ENCODE data around the gene TUBB4A.

DNA sequence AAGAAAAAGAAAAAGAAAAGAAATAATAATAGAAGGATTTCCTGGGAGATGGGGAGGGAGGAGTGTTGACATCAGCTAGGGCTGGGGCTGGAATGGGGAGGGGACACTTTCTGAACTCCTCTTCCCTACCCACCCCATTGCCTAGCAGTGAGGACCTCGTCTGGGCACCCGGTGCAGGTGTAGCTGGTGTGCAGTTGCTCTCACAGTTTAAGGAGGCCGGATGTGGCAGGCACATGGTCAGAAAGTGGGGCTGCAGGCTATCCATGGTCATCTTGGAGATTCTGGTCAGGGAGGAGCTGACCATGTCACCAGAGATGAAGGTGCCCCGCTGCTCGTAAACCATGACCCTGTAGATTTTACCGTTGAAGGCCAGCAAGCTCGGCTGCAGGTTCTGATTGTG lies 8.5 kb upstream of the TUBB4A start:
- TF ChIP-seq, protein P1, sequence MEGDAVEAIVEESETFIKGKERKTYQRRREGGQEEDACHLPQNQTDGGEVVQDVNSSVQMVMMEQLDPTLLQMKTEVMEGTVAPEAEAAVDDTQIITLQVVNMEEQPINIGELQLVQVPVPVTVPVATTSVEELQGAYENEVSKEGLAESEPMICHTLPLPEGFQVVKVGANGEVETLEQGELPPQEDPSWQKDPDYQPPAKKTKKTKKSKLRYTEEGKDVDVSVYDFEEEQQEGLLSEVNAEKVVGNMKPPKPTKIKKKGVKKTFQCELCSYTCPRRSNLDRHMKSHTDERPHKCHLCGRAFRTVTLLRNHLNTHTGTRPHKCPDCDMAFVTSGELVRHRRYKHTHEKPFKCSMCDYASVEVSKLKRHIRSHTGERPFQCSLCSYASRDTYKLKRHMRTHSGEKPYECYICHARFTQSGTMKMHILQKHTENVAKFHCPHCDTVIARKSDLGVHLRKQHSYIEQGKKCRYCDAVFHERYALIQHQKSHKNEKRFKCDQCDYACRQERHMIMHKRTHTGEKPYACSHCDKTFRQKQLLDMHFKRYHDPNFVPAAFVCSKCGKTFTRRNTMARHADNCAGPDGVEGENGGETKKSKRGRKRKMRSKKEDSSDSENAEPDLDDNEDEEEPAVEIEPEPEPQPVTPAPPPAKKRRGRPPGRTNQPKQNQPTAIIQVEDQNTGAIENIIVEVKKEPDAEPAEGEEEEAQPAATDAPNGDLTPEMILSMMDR (IDR thresholded peaks at IDR 0.05; ENCODE audit: poor library complexity, severe bottlenecking) = no peak
- TF ChIP-seq RAD21 (conservative IDR thresholded peaks at IDR 0.05) (no peak), EP300 (conservative IDR thresholded peaks at IDR 0.05; ENCODE audit: poor library complexity, severe bottlenecking) (no peak), EZH2 (IDR thresholded peaks at IDR 0.05; ENCODE audit: borderline replicate concordance, insufficient read depth, low read length, poor library complexity, severe bottlenecking) (no peak), POLR2AphosphoS5 (IDR thresholded peaks at IDR 0.05) (no peak), SMC3 (conservative IDR thresholded peaks at IDR 0.05; ENCODE audit: poor library complexity) (no peak)

All from neural cell (in vitro differentiated cells).